GM21528 (cell line): ENCODE data around the gene COL3A1.

Source experiments
- ATAC-seq: cut with Tn5 transposase; IDR thresholded peaks from one replicate; pipeline ENCODE4 v1.9.1; 2021; ENCODE audit warnings: mild to moderate bottlenecking, moderate library complexity; ENCODE audit not compliant: unreplicated experiment, low FRiP score

Gene COL3A1

GRCh38 chr2:188974164-188974563, at the start of gene COL3A1:
Gene COL3A1 (plus strand): TSS chr2:188974373. CDS start chr2:188974490, 117 bp downstream.
- no peak for ATAC-seq

DNA sequence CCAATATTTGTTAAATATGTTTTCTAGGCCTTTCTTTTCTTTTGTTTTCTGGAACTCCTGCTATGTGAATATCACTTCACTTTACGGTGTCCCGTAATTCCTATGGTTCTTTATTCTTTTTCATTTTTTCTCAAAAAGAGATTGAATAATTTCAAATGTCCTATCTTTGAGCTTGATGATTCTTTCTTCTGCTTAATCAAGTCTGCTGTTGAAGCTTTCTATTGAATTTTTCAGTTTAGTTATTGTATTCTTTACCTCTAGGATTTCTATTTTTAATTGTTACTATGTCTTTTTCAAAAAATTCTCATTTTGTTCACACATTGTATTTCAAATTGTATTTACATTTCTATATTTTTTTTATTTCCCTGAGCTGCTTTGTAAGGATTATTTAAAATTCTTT, 45.5 kb upstream of the COL3A1 start:
- ATAC-seq = no peak

GRCh38 chr2:188931361-188931760, 42.8 kb upstream of the COL3A1 start:
- ATAC-seq = no peak

DNA sequence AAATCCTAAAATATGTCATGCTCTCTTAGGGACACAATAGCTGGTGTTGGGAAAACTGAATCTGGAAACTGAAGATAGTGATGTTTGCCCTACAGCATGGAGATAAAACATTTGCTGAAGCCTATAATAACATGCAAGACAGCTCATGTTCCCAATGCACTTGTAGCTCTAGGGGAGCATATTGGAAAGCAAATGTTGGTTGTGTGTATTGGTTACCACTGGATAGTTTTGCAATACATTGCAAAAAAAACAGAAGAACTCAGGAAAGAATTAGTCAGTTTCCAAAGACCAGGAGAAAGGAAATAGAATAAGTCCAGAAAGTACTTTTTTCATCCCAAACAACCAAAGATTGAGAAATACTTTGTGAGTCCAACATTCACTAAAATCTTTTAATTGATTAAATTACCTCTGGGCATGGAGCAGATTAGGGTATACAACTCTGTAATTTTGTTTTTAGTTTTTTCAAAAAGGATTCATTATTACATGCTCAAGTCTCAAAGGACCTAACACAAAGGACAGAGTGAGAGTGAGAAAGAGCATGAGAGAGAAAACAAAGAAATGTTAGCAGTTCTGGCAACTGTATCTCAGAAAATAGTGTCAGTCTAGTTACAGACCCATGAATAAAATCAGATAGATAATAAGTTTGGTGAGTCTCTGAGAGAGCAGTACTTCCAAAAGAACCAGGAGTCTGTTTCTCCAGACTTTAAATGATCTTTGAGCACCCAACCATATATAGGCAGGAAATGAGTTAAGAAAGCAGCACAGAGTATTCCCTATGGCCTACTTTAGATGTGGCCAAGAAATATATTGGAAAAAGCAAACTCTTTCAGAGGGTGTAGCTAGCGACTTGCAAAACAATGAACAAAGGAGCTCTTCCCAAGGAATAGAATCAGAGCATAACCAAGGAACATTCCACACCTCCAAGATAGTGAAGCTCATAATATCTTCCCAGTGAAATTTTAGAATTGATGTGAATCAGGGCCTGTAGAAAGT, 36.6 kb upstream of the COL3A1 start:
- ATAC-seq = no peak

- ATAC-seq = no peak
Measured at GRCh38 chr2:188940171-188940570, 34.0 kb upstream of the COL3A1 start.

- no peak for ATAC-seq
Measured at GRCh38 chr2:188944442-188944841, 29.7 kb upstream of the COL3A1 start.

- no peak for ATAC-seq
Measured at GRCh38 chr2:188949046-188949818, 24.9 kb upstream of the COL3A1 start.

- ATAC-seq = no peak
Measured at GRCh38 chr2:188952901-188953300, 21.3 kb upstream of the COL3A1 start.

DNA sequence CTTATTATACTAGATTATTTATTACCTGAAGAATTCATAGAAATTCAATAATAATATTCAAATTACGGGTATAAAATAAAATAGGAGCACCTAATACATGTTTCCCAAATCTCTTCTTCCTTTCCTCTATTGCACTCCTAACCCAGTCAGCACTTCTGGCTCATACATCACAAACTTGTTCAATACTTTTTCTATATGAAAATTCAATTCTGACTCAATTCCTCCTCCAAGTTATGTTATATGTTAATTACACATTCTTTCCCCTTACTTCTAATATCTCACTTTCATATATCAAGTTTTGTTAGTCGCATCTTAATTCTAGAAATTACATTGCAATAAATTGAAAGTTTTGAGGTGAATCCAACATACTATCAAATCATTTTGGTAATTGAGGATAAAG, 17.9 kb upstream of the COL3A1 start:
- no peak for ATAC-seq

DNA sequence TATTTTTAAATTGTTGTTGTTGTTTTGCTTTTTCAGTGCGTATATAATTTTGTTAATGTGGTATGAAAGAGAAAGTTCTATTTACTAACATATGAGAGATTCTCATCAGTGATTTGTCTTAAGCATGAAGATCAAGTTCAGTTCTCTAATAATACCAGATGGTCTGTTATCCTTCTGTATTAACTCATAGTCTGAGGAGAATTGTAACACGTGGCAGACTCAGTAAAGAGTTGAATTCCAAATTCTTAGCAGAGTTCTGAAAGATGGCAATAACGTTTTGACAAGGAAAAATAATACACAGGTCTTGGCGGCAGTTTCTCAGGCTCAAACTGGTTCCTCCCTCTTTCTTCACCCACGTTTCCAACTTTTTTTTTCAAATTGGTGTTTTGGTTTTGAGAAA, 17.2 kb upstream of the COL3A1 start:
- no peak for ATAC-seq

DNA sequence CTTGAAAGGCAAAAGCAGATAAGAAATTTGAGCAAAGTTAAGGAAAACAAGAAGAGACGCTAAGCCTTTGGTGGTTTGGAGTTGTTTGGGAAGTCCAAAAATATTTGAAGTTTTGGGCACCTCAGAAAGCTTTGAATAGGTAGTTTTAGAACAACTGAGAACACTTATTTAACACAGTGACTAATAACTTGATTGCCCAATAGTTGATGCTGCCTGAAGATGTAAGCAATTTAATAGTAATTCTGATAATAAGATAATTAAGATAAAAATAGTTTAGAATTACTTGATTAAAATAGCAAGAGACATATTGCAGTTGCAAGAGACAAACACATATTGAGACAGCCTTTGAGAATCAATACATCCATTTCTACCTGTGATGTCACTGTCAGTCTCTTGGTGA, 16.5 kb upstream of the COL3A1 start:
- no peak for ATAC-seq

DNA sequence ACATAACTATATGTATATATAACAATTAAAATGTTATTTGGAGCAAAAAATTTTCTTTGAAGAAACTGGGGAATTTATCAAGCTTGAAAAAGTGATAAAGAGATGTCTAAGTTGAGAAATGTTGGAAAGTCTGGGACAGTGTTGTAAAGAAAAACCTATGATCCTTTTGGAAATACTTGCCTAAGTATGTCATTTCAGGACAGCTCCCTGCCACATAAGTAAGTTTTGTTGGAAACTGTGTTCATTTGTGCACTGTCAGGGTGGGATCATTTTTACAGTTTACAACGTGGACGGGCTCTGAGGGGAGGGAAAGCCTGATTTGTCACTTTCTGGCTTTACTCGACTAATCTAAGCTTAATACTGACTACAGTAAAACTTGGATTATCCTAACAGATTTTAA, 10.4 kb upstream of the COL3A1 start:
- ATAC-seq = no peak

DNA sequence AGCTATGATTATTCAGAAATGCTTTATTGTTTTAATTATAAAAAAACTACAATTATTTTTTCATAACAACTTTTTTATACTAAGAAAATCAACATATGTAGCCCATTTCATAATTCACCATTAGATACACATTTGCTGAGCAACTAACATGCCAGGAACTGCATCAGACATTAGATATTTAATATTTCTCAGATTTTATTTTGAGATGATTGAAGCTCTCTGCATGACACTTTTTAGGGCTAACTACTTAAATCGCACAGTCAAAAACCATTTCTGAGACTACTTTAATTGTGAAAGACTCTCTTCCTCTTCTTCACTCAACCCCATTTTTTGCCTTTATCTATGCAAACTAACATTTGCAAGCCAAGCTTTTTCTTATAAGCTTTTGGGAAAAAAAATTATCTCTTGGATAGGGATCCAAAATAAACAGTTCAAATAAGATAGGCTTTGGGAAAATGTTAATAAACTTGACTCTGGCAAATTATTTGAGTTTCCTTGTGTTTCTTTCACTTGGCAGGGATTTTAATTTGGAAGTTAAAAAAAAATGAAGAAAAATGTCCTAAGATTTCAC, 9.1 kb upstream of the COL3A1 start:
- no peak for ATAC-seq

DNA sequence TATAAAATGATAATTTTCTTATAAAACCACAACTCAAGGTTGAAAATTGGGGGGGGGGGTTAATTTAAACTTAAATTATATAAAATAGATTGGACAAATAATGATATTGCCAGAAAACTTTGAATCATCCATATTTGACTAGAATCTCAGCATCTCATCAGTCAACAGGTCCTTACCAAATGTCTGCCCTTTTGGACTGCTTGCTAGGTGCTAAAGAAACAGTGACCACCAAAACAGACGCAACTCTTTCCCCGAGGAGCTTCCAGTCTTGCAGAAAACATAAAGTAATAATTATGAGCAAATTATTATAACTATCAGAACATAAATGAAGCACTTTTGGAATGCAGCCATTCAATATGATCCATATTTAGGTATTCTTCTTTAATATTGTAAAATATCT, 8.6 kb upstream of the COL3A1 start:
- ATAC-seq = no peak

GRCh38 chr2:188966079-188966571, 8.0 kb upstream of the COL3A1 start:
- no peak for ATAC-seq

DNA sequence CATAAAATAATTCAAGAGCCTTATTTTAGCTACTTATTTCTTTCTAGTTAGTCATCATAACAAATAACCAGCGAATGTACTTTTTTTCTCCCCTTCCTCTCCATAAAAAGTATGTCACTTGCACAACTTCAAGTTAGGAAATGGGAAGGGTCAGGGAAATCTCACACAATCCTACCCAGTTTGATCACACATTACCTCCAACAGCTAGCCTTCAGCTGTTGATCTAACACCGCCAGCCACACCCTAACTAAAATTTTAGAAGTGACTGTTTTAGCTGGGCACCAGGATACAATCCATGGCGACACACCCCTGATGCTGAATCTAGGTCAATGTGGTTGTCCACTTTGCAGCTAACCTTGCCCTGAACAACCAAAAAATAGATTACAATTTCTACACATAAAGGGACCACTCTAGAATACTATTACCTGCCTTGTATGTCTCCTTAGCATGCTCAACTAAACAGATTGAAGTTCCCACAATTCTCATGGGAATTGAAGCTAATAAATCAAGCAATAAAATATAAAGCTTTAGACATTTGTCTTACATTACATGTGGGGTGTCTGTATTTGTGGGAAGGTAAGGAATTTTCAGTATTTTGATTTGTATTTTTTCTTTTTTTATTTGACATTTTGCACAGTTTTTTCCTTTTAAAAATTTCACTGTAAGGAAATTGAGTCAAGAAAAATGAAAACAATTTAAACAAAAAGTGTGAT, 7.3 kb upstream of the COL3A1 start:
- ATAC-seq = no peak

DNA sequence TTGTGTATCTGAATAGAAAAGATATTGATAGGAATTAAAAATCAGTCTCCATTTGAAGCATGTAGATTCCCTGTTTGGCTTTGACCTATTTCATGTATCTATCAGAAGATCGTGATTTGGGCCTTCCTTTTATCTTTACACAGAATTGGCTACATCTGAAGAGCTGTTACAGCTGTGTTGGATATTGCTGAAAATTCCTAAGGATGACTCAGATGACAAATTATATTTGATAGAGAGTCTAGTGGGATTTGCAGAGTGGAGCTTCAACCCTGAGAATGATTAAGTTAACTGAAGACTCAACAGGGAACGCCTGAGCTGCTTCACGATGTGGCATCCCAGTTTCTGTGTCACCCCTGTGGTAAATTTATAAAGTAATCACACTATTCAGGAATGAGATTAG, 4.9 kb upstream of the COL3A1 start:
- no peak for ATAC-seq

- ATAC-seq = no peak
Measured at GRCh38 chr2:188969651-188970050, 4.5 kb upstream of the COL3A1 start.

DNA sequence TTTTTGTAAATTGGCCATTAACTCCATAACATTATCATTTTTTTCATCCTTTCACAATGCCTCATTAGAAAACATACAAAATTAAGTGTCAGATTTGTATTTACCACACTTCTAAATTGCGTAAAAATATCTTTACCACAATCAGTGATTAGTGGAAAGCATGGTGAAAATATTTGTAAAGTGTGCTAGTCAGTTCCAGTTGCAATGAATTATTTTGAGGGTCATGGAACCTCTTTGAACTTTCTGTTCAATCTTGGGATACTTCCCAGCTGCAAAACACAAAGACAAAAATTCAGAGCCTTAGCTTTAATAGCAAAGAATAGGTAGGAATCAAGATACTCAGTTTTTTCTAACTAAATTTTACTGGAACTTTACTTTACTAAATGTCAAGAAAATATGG, 4.0 kb upstream of the COL3A1 start:
- ATAC-seq = no peak

GRCh38 chr2:188971432-188971861, 2.7 kb upstream of the COL3A1 start:
- no peak for ATAC-seq
